ENCODE data around the gene RBM47. TPM values are rescaled to one million over a fixed set of nuclear protein-coding genes. Genes with fewer than 3 reads are reported as not detected.

The RBM47 gene
- total and polyA plus RNA-seq, 10 of the 15 experiments (the other 5 are each of a cell fraction or from before 2014, with no cell fraction given) = 7.9 to 45.0 (median 28.7) TPM

GRCh38 chr4:40662962-40663604, 33.4 kb upstream of the RBM47 start (continued):
- TF ChIP-seq EGR1 (IDR thresholded peaks at IDR 0.05; ENCODE audit: borderline replicate concordance in 1 of 2, low read depth in 2 of 2, low read length in 2 of 2) = peak in 1 of 2 experiments; percentile 11; a peak in 1 of 3 replicates
- no peak for TF ChIP-seq ZNF217 (IDR thresholded peaks at IDR 0.05)
- TF ChIP-seq ETV6 (conservative IDR thresholded peaks at IDR 0.05 in 1 of 2, IDR thresholded peaks at IDR 0.05 in 1 of 2; ENCODE audit: borderline replicate concordance in 1 of 2, low read depth in 1 of 2) = peak in 1 of 2 experiments; percentile 12; a peak in 1 of 4 replicates
- TF ChIP-seq MYB (IDR thresholded peaks at IDR 0.05; ENCODE audit: borderline replicate concordance, low read depth, low read length) = no peak
- TF ChIP-seq, protein P1, sequence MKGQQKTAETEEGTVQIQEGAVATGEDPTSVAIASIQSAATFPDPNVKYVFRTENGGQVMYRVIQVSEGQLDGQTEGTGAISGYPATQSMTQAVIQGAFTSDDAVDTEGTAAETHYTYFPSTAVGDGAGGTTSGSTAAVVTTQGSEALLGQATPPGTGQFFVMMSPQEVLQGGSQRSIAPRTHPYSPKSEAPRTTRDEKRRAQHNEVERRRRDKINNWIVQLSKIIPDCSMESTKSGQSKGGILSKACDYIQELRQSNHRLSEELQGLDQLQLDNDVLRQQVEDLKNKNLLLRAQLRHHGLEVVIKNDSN (IDR thresholded peaks at IDR 0.05; ENCODE audit: borderline replicate concordance, extremely low read length, insufficient read depth, low read depth, low read length) = no peak
- no peak for TF ChIP-seq ATF2 (IDR thresholded peaks at IDR 0.05; ENCODE audit: low read length)
- peak; percentile 50 for TF ChIP-seq FOXM1 (IDR thresholded peaks at IDR 0.05; ENCODE audit: low read depth, low read length)
- TF ChIP-seq KDM1A (IDR thresholded peaks at IDR 0.05; ENCODE audit: borderline replicate concordance) = no peak
- peak; percentile 71 for TF ChIP-seq EED (IDR thresholded peaks at IDR 0.05; ENCODE audit: low read depth)
- TF ChIP-seq, protein P2, sequence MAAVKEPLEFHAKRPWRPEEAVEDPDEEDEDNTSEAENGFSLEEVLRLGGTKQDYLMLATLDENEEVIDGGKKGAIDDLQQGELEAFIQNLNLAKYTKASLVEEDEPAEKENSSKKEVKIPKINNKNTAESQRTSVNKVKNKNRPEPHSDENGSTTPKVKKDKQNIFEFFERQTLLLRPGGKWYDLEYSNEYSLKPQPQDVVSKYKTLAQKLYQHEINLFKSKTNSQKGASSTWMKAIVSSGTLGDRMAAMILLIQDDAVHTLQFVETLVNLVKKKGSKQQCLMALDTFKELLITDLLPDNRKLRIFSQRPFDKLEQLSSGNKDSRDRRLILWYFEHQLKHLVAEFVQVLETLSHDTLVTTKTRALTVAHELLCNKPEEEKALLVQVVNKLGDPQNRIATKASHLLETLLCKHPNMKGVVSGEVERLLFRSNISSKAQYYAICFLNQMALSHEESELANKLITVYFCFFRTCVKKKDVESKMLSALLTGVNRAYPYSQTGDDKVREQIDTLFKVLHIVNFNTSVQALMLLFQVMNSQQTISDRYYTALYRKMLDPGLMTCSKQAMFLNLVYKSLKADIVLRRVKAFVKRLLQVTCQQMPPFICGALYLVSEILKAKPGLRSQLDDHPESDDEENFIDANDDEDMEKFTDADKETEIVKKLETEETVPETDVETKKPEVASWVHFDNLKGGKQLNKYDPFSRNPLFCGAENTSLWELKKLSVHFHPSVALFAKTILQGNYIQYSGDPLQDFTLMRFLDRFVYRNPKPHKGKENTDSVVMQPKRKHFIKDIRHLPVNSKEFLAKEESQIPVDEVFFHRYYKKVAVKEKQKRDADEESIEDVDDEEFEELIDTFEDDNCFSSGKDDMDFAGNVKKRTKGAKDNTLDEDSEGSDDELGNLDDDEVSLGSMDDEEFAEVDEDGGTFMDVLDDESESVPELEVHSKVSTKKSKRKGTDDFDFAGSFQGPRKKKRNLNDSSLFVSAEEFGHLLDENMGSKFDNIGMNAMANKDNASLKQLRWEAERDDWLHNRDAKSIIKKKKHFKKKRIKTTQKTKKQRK (IDR thresholded peaks at IDR 0.05; ENCODE audit: low read depth, low read length) = no peak
- no peak for TF ChIP-seq BACH1 (IDR thresholded peaks at IDR 0.05; ENCODE audit: borderline replicate concordance)
- TF ChIP-seq ZNF384 (IDR thresholded peaks at IDR 0.05; ENCODE audit: borderline replicate concordance, low read depth, low read length) = peak; percentile 38; the same call in 1 of the 2 replicates
- TF ChIP-seq RAD21 (IDR thresholded peaks at IDR 0.05; ENCODE audit: insufficient read depth, low read depth, low read length) = 0 out of 2 replicates have a peak, but pooled peaks have one; percentile 6
- TF ChIP-seq MXI1 (IDR thresholded peaks at IDR 0.05; ENCODE audit: low read depth, low read length) = no peak
- TF ChIP-seq EZH2 (IDR thresholded peaks at IDR 0.05; ENCODE audit: borderline replicate concordance, control insufficient read depth, low read depth, low read length) = no peak
- TF ChIP-seq RAD51 (IDR thresholded peaks at IDR 0.05) = no peak
- no peak for TF ChIP-seq IRF4 (IDR thresholded peaks at IDR 0.05; ENCODE audit: low read depth, low read length)
- TF ChIP-seq IKZF2 (IDR thresholded peaks at IDR 0.05) = peak; percentile 58 to 60
- peak; percentile 46; the same call in 1 of the 2 replicates for TF ChIP-seq YY1 (IDR thresholded peaks at IDR 0.05; ENCODE audit: low read depth, low read length)
- no peak for TF ChIP-seq BCLAF1 (IDR thresholded peaks at IDR 0.05)

Measured in GM12878 (cell line).